ENCODE data around the gene ZNF580. TPM values are rescaled to one million over a fixed set of nuclear protein-coding genes. Genes with fewer than 3 reads are reported as not detected.

The ZNF580 gene
- total and polyA plus RNA-seq, 2 of the 13 experiments (the other 11 are each of a cell fraction or from before 2014, with no cell fraction given), result 4.4 to 6.0 TPM

- no peak for TF ChIP-seq ZNF615 (CRISPR knock-in tag; IDR thresholded peaks at IDR 0.05; ENCODE audit: borderline replicate concordance)
- TF ChIP-seq SMAD1 (CRISPR knock-in tag; IDR thresholded peaks at IDR 0.05; ENCODE audit: borderline replicate concordance, low read depth), result 0 out of 2 replicates have a peak, but pooled peaks have one; percentile 50
- peak; percentile 45; the same call in 1 of the 2 replicates for TF ChIP-seq ADNP (CRISPR knock-in tag; IDR thresholded peaks at IDR 0.05)
- no peak for TF ChIP-seq FOXM1 (CRISPR knock-in tag; IDR thresholded peaks at IDR 0.05)
- no peak for TF ChIP-seq MYNN (CRISPR knock-in tag; IDR thresholded peaks at IDR 0.05; ENCODE audit: low read depth)
- TF ChIP-seq ZNF264 (CRISPR knock-in tag; IDR thresholded peaks at IDR 0.05), result peak; percentile 18; the same call in 1 of the 2 replicates
- no peak for TF ChIP-seq HOXA7 (CRISPR knock-in tag; IDR thresholded peaks at IDR 0.05)
- no peak for TF ChIP-seq ZNF850 (CRISPR knock-in tag; conservative IDR thresholded peaks at IDR 0.05)
- TF ChIP-seq ZFP37 (CRISPR knock-in tag; IDR thresholded peaks at IDR 0.05; ENCODE audit: borderline replicate concordance), result no peak
- TF ChIP-seq, protein P1, sequence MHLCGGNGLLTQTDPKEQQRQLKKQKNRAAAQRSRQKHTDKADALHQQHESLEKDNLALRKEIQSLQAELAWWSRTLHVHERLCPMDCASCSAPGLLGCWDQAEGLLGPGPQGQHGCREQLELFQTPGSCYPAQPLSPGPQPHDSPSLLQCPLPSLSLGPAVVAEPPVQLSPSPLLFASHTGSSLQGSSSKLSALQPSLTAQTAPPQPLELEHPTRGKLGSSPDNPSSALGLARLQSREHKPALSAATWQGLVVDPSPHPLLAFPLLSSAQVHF (CRISPR knock-in tag; IDR thresholded peaks at IDR 0.05), result no peak
- TF ChIP-seq ZFP36L1 (CRISPR knock-in tag; IDR thresholded peaks at IDR 0.05), result no peak
- peak; percentile 68; the same call in 1 of the 2 replicates for TF ChIP-seq KLF12 (CRISPR knock-in tag; IDR thresholded peaks at IDR 0.05; ENCODE audit: borderline replicate concordance)
- TF ChIP-seq YEATS4 (CRISPR knock-in tag; IDR thresholded peaks at IDR 0.05; ENCODE audit: borderline replicate concordance), result peak; percentile 46; the same call in 1 of the 2 replicates
- peak; percentile 64; the same call in 1 of the 2 replicates for TF ChIP-seq ZNF431 (CRISPR knock-in tag; IDR thresholded peaks at IDR 0.05; ENCODE audit: borderline replicate concordance, low read depth)
- TF ChIP-seq ATF5 (CRISPR knock-in tag; IDR thresholded peaks at IDR 0.05; ENCODE audit: low read depth), result no peak
- TF ChIP-seq CAMTA2 (CRISPR knock-in tag; IDR thresholded peaks at IDR 0.05; ENCODE audit: borderline replicate concordance), result no peak
- TF ChIP-seq ZNF333 (CRISPR knock-in tag; IDR thresholded peaks at IDR 0.05; ENCODE audit: borderline replicate concordance), result no peak
- TF ChIP-seq, protein P2, sequence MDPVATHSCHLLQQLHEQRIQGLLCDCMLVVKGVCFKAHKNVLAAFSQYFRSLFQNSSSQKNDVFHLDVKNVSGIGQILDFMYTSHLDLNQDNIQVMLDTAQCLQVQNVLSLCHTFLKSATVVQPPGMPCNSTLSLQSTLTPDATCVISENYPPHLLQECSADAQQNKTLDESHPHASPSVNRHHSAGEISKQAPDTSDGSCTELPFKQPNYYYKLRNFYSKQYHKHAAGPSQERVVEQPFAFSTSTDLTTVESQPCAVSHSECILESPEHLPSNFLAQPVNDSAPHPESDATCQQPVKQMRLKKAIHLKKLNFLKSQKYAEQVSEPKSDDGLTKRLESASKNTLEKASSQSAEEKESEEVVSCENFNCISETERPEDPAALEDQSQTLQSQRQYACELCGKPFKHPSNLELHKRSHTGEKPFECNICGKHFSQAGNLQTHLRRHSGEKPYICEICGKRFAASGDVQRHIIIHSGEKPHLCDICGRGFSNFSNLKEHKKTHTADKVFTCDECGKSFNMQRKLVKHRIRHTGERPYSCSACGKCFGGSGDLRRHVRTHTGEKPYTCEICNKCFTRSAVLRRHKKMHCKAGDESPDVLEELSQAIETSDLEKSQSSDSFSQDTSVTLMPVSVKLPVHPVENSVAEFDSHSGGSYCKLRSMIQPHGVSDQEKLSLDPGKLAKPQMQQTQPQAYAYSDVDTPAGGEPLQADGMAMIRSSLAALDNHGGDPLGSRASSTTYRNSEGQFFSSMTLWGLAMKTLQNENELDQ (CRISPR knock-in tag; IDR thresholded peaks at IDR 0.05; ENCODE audit: borderline replicate concordance), result no peak
- peak; percentile 80; the same call in 1 of the 2 replicates for TF ChIP-seq ZIK1 (CRISPR knock-in tag; IDR thresholded peaks at IDR 0.05; ENCODE audit: borderline replicate concordance, low read depth)
- TF ChIP-seq ZNF629 (CRISPR knock-in tag; conservative IDR thresholded peaks at IDR 0.05), result no peak
- TF ChIP-seq HHEX (CRISPR knock-in tag; IDR thresholded peaks at IDR 0.05), result no peak
- no peak; the same call in 1 of the 2 replicates for TF ChIP-seq ZNF101 (CRISPR knock-in tag; IDR thresholded peaks at IDR 0.05; ENCODE audit: borderline replicate concordance, low read depth)
- peak; percentile 47 for TF ChIP-seq ZBTB14 (CRISPR knock-in tag; IDR thresholded peaks at IDR 0.05)
Measured at GRCh38 chr19:55653651-55654322, 13.0 kb downstream of the ZNF580 start (continued).
